HTR-8/SVneo (cell line): ENCODE data around the gene PBX3.
"Not testable (repeated sequence)": the region's sequence is repeated elsewhere in the genome, so short reads cannot be mapped to it uniquely, and the experiment has no call there.

ENCODE experiments used
- DNase-seq: peaks from one replicate; pipeline ENCODE4 v3.0.0; 2011; ENCODE audit warnings: low spot score, mixed read lengths; ENCODE audit not compliant: insufficient read length
- FAIRE-seq: peaks from 2 replicates; lab custom pipeline; 2011; peaks lifted over from hg19 to GRCh38; lab: Jason Lieb, UNC

Gene PBX3

GRCh38 chr9:125772740-125773139 lies 25.6 kb downstream of the PBX3 start:
- FAIRE-seq (no peak), DNase-seq (no peak)

- DNase-seq (no peak), FAIRE-seq (no peak)
Measured at GRCh38 chr9:125774106-125774505, 26.9 kb downstream of the PBX3 start.

GRCh38 chr9:125776789-125777188 lies 29.6 kb downstream of the PBX3 start:
- not testable (repeated sequence) for FAIRE-seq

GRCh38 chr9:125778538-125779219 lies 31.5 kb downstream of the PBX3 start:
- FAIRE-seq, DNase-seq: not testable (repeated sequence)

More at GRCh38 chr9:125776789-125777188, 29.6 kb downstream of the PBX3 start:
- not testable (repeated sequence) for DNase-seq

GRCh38 chr9:125779220-125779565 lies 32.0 kb downstream of the PBX3 start:
- not testable (repeated sequence) for DNase-seq, FAIRE-seq

GRCh38 chr9:125782718-125783117 lies 35.5 kb downstream of the PBX3 start:
- DNase-seq (no peak), FAIRE-seq (no peak)

- FAIRE-seq (no peak), DNase-seq (no peak)
Measured at GRCh38 chr9:125784286-125785049, 37.3 kb downstream of the PBX3 start.

GRCh38 chr9:125785248-125785751 lies 38.1 kb downstream of the PBX3 start:
- DNase-seq (no peak), FAIRE-seq (no peak)

- FAIRE-seq: no peak
- DNase-seq: no peak
Measured at GRCh38 chr9:125787715-125788114, 40.5 kb downstream of the PBX3 start.

GRCh38 chr9:125789196-125789595 lies 42.0 kb downstream of the PBX3 start:
- FAIRE-seq (no peak), DNase-seq (no peak)

GRCh38 chr9:125794708-125795107 lies 47.5 kb downstream of the PBX3 start:
- DNase-seq: no peak
- no peak for FAIRE-seq

- no peak for FAIRE-seq
- DNase-seq: no peak
Measured at GRCh38 chr9:125795970-125796596, 48.9 kb downstream of the PBX3 start.

GRCh38 chr9:125797930-125798329 lies 50.8 kb downstream of the PBX3 start:
- DNase-seq: no peak
- no peak for FAIRE-seq

- FAIRE-seq (no peak), DNase-seq (no peak)
Measured at GRCh38 chr9:125803526-125803925, 56.4 kb downstream of the PBX3 start.

GRCh38 chr9:125805057-125805456 lies 57.9 kb downstream of the PBX3 start:
- FAIRE-seq (no peak), DNase-seq (no peak)

- no peak for FAIRE-seq
- DNase-seq: no peak
Measured at GRCh38 chr9:125805586-125805985, 58.4 kb downstream of the PBX3 start.

GRCh38 chr9:125807079-125807478 lies 59.9 kb downstream of the PBX3 start:
- FAIRE-seq (no peak), DNase-seq (no peak)

- no peak for DNase-seq
- no peak for FAIRE-seq
Measured at GRCh38 chr9:125810161-125810560, 63.0 kb downstream of the PBX3 start.

- DNase-seq: no peak
- no peak for FAIRE-seq
Measured at GRCh38 chr9:125811002-125811401, 63.8 kb downstream of the PBX3 start.

- FAIRE-seq (no peak), DNase-seq (no peak)
Measured at GRCh38 chr9:125812403-125812802, 65.2 kb downstream of the PBX3 start.

GRCh38 chr9:125815568-125815967 lies 68.4 kb downstream of the PBX3 start:
- DNase-seq: no peak
- FAIRE-seq: no peak
